HepG2 (cell line): ENCODE measurements around the gene CD72. TPM values are rescaled to one million over a fixed set of nuclear protein-coding genes. Genes with fewer than 3 reads are reported as not detected.
A peak's percentile ranks its signal among the peaks of the same experiment; 100 is the strongest.

Experiments
- ATAC-seq: fragments of 200-7000 bp; cut with Tn5 transposase; 3 replicates; pipeline ENCODE4 v1.9.1; 2020; ENCODE audit warnings: mild to moderate bottlenecking, moderate library complexity
- BruUV-seq: library from RNA; stranded (reverse); fragments of 400-500 nt; replicated peaks from 2 replicates; lab custom pipeline; 2021; lab: Mats Ljungman, UMichigan
- CTCF ChIA-PET: fragments of 300-600 bp; formaldehyde crosslinking; extraction: SDS; loops from one replicate; lab custom pipeline; 2021; ENCODE audit warnings: low total read pairs, inconsistent platforms, low intra/inter-chr PET ratio; lab: Yijun Ruan, JAX
- POLR2A ChIA-PET: fragments of 350-600 bp; sonication (Branson Sonifier 250); formaldehyde crosslinking; loops from one replicate; lab custom pipeline; 2020; ENCODE audit warnings: antibody characterized with exemption, inconsistent platforms; lab: Yijun Ruan, JAX
- DNase-seq: peaks from one replicate; pipeline ENCODE4 v3.0.0-alpha.2; 2015; ENCODE audit warnings: low spot score
- FAIRE-seq: peaks from 3 replicates; lab custom pipeline; 2011; peaks lifted over from hg19 to GRCh38; lab: Jason Lieb, UNC
- H2AFZ ChIP-seq: one replicate; pipeline ENCODE4 v1.6.1; 2011; ENCODE audit warnings: low read length, inconsistent platforms
- H3K27ac ChIP-seq: fragments of 300-600 bp; 3 replicates; pipeline ENCODE4 v1.8.0; 2011; ENCODE audit warnings: mixed run types, mild to moderate bottlenecking, mixed read lengths, low read length, inconsistent platforms; ENCODE audit not compliant: insufficient read depth; ENCODE audit errors: extremely low read length
- H3K27me3 ChIP-seq, 2 experiments: fragments of 200-600 bp in 1 of 2; 2 replicates in 1 of 2; 3 replicates in 1 of 2; pipeline versions ENCODE4 v1.6.0 to v1.8.0; 2011; ENCODE audit warnings: low read length in 2 of 2, mild to moderate bottlenecking in 2 of 2, moderate library complexity in 2 of 2, inconsistent platforms in 1 of 2; ENCODE audit not compliant: insufficient read depth in 2 of 2, control insufficient read depth in 1 of 2
- H3K36me3 ChIP-seq, 2 experiments: fragments of 200-600 bp in 1 of 2; replicated peaks in 1 of 2; 2 replicates in 1 of 2; 3 replicates in 1 of 2; pipeline versions ENCODE4 v1.5.1 to v1.8.0; 2011; ENCODE audit warnings: low read length in 2 of 2, inconsistent platforms in 1 of 2; ENCODE audit not compliant: insufficient read depth in 2 of 2, control insufficient read depth in 1 of 2
- H3K4me1 ChIP-seq: 2 replicates; pipeline ENCODE4 v1.5.1; 2012; ENCODE audit warnings: low read length, inconsistent platforms; ENCODE audit not compliant: insufficient read depth
- H3K4me2 ChIP-seq: 2 replicates; pipeline ENCODE4 v1.6.0; 2011; ENCODE audit warnings: low read depth, low read length, inconsistent platforms
- H3K4me3 ChIP-seq, 3 experiments: fragments of 200-600 bp in 1 of 3; sonication (generic), shearing (Covaris generic) in 1 of 3; replicated peaks in 1 of 3; 2 replicates each; pipeline ENCODE4 v1.5.1; 2011 to 2016; ENCODE audit warnings: low read length in 3 of 3, inconsistent platforms in 2 of 3, low read depth in 2 of 3, mild to moderate bottlenecking in 2 of 3, control low read depth in 1 of 3, mixed read lengths in 1 of 3; ENCODE audit not compliant: insufficient read depth in 1 of 3
- H3K79me2 ChIP-seq: one replicate; pipeline ENCODE4 v1.6.1; 2011; ENCODE audit warnings: low read length, inconsistent platforms; ENCODE audit not compliant: insufficient read depth
- H3K9ac ChIP-seq: 2 replicates; pipeline ENCODE4 v1.6.0; 2011; ENCODE audit warnings: mild to moderate bottlenecking, low read depth, low read length, inconsistent platforms; ENCODE audit not compliant: insufficient read depth
- H3K9me3 ChIP-seq: 2 replicates; pipeline ENCODE4 v1.5.1; 2012; ENCODE audit warnings: mild to moderate bottlenecking, low read length
- H4K20me1 ChIP-seq: 2 replicates; pipeline ENCODE4 v1.6.0; 2011; ENCODE audit warnings: inconsistent platforms, mild to moderate bottlenecking, low read length, moderate library complexity; ENCODE audit not compliant: insufficient read depth
- ARNT2 ChIP-seq: sonication (generic); formaldehyde crosslinking; IDR thresholded peaks from 2 replicates; pipeline ENCODE4 v1.8.0; 2022; ENCODE audit warnings: mild to moderate bottlenecking, low read depth, missing genetic modification reagents, moderate library complexity
- CC2D1A ChIP-seq: sonication (generic); formaldehyde crosslinking; IDR thresholded peaks from 2 replicates; pipeline ENCODE4 v1.8.1; 2023; ENCODE audit warnings: mild to moderate bottlenecking, missing genetic modification reagents
- HCFC1 ChIP-seq: fragments of 150-350 bp; IDR thresholded peaks from 2 replicates; pipeline ENCODE4 v1.6.1; 2014; ENCODE audit warnings: low read depth, low read length
- MZF1 ChIP-seq: sonication (generic); formaldehyde crosslinking; IDR thresholded peaks from 2 replicates; pipeline ENCODE4 v1.8.1; 2023; ENCODE audit warnings: mild to moderate bottlenecking, missing genetic modification reagents, borderline replicate concordance
- ZIK1 ChIP-seq: sonication (generic); formaldehyde crosslinking; IDR thresholded peaks from 2 replicates; pipeline ENCODE4 v1.5.0; 2020; ENCODE audit warnings: mild to moderate bottlenecking, low read depth, missing genetic modification reagents, borderline replicate concordance
- ZNF703 ChIP-seq: sonication (generic); formaldehyde crosslinking; IDR thresholded peaks from 2 replicates; pipeline ENCODE4 v1.5.1; 2020; ENCODE audit warnings: missing genetic modification reagents, mild to moderate bottlenecking, moderate library complexity, borderline replicate concordance
- WGBS: methylation state at CpG from one replicate; pipeline ENCODE4 v1.1.6; 2017; ENCODE audit warnings: low lambda C conversion rate; 5-methylcytosine and 5-hydroxymethylcytosine counted together
- in situ Hi-C: cut with HindIII; loops from 2 replicates; pipeline ENCODE4 v1.10.0; 2017; ENCODE audit warnings: low pct_unique_long_range_greater_than_20kb; ENCODE audit not compliant: extremely low pct_ligation_motif_present
- intact Hi-C: fragments of 100-400 bp; cut with micrococcal nuclease; formaldehyde crosslinking; loops from one replicate; pipeline ENCODE4 v1.10.0; 2022; ENCODE audit not compliant: unreplicated experiment
- polyA plus RNA-seq, 8 experiments: library from polyadenylated mRNA; depleted of rRNA in 3 of 8; stranded (reverse) in 7 of 8; unstranded in 1 of 8; fragments of >200 nt; fragmentation: Illumina TruSeq in 4 of 8; extraction: Trizol in 4 of 8; gene quantifications; 2 replicates each; pipeline versions ENCODE4 v1.2.1 to v1.2.3, GENCODE V29; 2011 to 2016; ENCODE audit warnings: low read depth in 4 of 8, missing spikeins in 1 of 8, mixed read lengths in 1 of 8; ENCODE audit not compliant: insufficient read depth in 1 of 8
- total RNA-seq, 5 experiments: library from RNA; depleted of rRNA; stranded (reverse); fragments of >200 nt; fragmentation: Illumina TruSeq; extraction: Trizol; gene quantifications; 2 replicates each; pipeline ENCODE4 v1.2.3, GENCODE V29; 2016; ENCODE audit warnings: low read depth in 1 of 5
- TF ChIP-seq, protein P1 (sequence below): sonication (generic); formaldehyde crosslinking; IDR thresholded peaks from 2 replicates; pipeline ENCODE4 v1.8.0; 2022; ENCODE audit warnings: mild to moderate bottlenecking, missing genetic modification reagents, borderline replicate concordance
- TF ChIP-seq, protein P2 (sequence below): sonication (generic); formaldehyde crosslinking; IDR thresholded peaks from 2 replicates; pipeline ENCODE4 v1.9.0; 2021; ENCODE audit warnings: missing genetic modification reagents, mild to moderate bottlenecking, borderline replicate concordance

CD72 gene
- total and polyA plus RNA-seq, 2 of the 13 experiments (the other 11 are each of a cell fraction or from before 2014, with no cell fraction given), result 0.18 to 1.1 TPM

DNA sequence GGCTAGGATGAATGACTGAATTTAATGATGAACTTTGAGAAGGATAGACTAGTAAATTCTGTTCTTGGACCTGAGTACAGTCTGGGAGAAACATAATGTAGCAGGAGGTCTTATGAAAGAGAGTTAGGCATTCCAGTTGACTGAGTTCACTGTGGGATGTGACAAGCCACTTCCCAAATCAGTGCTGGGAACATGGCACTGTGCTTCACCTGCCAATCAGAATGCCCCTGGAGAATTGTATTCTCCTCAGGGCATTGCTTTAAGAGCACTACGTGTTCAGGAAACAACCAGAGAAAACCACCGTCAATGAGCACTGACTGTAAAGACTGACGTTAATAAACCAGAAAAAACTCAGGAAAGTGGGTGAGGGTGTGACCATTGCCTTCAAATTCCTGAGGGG, 41.1 kb upstream of the CD72 start:
- in situ Hi-C loops, result loop anchor here (10.0 kb wide), 1 partner anchor 545 kb away; the partner anchor contains the start of gene ATOSB

More for the DNA sequence above, 41.1 kb upstream of the CD72 start:
- intact Hi-C loops, result no loop called here
- no peak for FAIRE-seq
- Histone ChIP-seq H4K20me1 (no peaks in the 10 kb centered on the region), H3K4me2 (peak overlapping the region; percentile 82), H2AFZ (no peak overlapping the region), H3K79me2 (peaks cover 11% of the 10 kb centered on the region), H3K36me3 (peaks cover 8 to 10% of the 10 kb centered on the region in 2 experiments; a peak in 3 of 5 replicates), H3K27ac (peak overlapping the region; percentile 100), H3K4me1 (peaks cover 72% of the 10 kb centered on the region)
- POLR2A ChIA-PET, result interaction anchor here (1.1 to 6.3 kb wide), 8 partner anchors 10 to 155 kb away, joined by 3 to 68 read pairs (median 30); partner anchors contain the start of genes CREB3, HINT2, TLN1 and TPM2
- CTCF ChIA-PET, result interaction anchor here (1.7 kb wide), 1 partner anchor 37 kb away, joined by 9 read pairs; no protein-coding TSS in a partner anchor
- no TSS peak for BruUV-seq
- WGBS, result 92% methylated on average over 3 of the region's 3 CpGs
- ATAC-seq, result no peak
- TF ChIP-seq ZIK1 (no peak), MZF1 (CRISPR knock-in tag) (no peak), CC2D1A (CRISPR knock-in tag) (no peak), ZNF703 (no peak), ARNT2 (CRISPR knock-in tag) (no peak), HCFC1 (no peak)
- TF ChIP-seq, protein P1, sequence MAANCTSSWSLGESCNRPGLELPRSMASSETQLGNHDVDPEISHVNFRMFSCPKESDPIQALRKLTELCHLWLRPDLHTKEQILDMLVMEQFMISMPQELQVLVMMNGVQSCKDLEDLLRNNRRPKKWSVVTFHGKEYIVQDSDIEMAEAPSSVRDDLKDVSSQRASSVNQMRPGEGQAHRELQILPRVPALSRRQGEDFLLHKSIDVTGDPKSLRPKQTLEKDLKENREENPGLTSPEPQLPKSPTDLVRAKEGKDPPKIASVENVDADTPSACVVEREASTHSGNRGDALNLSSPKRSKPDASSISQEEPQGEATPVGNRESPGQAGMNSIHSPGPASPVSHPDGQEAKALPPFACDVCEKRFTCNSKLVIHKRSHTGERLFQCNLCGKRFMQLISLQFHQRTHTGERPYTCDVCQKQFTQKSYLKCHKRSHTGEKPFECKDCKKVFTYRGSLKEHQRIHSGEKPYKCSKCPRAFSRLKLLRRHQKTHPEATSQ (CRISPR knock-in tag), result no peak
- TF ChIP-seq, protein P2, sequence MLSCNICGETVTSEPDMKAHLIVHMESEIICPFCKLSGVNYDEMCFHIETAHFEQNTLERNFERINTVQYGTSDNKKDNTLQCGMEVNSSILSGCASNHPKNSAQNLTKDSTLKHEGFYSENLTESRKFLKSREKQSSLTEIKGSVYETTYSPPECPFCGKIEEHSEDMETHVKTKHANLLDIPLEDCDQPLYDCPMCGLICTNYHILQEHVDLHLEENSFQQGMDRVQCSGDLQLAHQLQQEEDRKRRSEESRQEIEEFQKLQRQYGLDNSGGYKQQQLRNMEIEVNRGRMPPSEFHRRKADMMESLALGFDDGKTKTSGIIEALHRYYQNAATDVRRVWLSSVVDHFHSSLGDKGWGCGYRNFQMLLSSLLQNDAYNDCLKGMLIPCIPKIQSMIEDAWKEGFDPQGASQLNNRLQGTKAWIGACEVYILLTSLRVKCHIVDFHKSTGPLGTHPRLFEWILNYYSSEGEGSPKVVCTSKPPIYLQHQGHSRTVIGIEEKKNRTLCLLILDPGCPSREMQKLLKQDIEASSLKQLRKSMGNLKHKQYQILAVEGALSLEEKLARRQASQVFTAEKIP (CRISPR knock-in tag), result no peak
- TF ChIP-seq, all 625 proteins: peak for 0
- Histone ChIP-seq H3K9ac (peak overlapping the region; percentile 98; the same call in 1 of the 2 replicates), H3K27me3 (no peaks in the 10 kb centered on the region; a peak in 2 of 5 replicates), H3K4me3 (peak overlapping the region; percentile 66 to 89 (median 85); a peak in 5 of 6 replicates), H3K9me3 (no peaks in the 10 kb centered on the region)
- no peak for DNase-seq
